H9 (cell line): Measurements from ENCODE around the gene TMEM33. TPM values are rescaled to one million over a fixed set of nuclear protein-coding genes. Genes with fewer than 3 reads are reported as not detected.
A peak's percentile ranks its signal among the peaks of the same experiment; 100 is the strongest.

Experiments
- DNase-seq: peaks from one replicate; pipeline ENCODE4 v3.0.0-alpha.2; 2017
- H2AFZ ChIP-seq: one replicate; pipeline ENCODE4 v1.6.1; 2013; ENCODE audit warnings: mild to moderate bottlenecking, low read length, control low read depth, moderate library complexity
- H2AK5ac ChIP-seq: 2 replicates; pipeline ENCODE4 v1.6.1; 2013; ENCODE audit warnings: low read length, control low read depth, mixed read lengths; ENCODE audit not compliant: insufficient read length
- H2BK120ac ChIP-seq: one replicate; pipeline ENCODE4 v1.6.1; 2013; ENCODE audit warnings: low read depth, mild to moderate bottlenecking, low read length, control low read depth, inconsistent platforms; ENCODE audit not compliant: poor library complexity, severe bottlenecking
- H2BK12ac ChIP-seq: 2 replicates; pipeline ENCODE4 v1.6.1; 2013; ENCODE audit warnings: low read length, control low read depth, mixed read lengths, low read depth; ENCODE audit not compliant: insufficient read length
- H2BK15ac ChIP-seq: 2 replicates; pipeline ENCODE4 v1.6.1; 2013; ENCODE audit warnings: low read depth, low read length, control low read depth
- H2BK20ac ChIP-seq: one replicate; pipeline ENCODE4 v1.6.1; 2013; ENCODE audit warnings: low read depth, mild to moderate bottlenecking, low read length, control low read depth, inconsistent platforms; ENCODE audit not compliant: poor library complexity, severe bottlenecking
- H2BK5ac ChIP-seq: 2 replicates; pipeline ENCODE4 v1.6.1; 2013; ENCODE audit warnings: low read length, control low read depth, mixed read lengths; ENCODE audit not compliant: insufficient read length
- H3K14ac ChIP-seq: 2 replicates; pipeline ENCODE4 v1.6.1; 2013; ENCODE audit warnings: low read length, control low read depth; ENCODE audit not compliant: insufficient read depth
- H3K18ac ChIP-seq: 2 replicates; pipeline ENCODE4 v1.6.1; 2013; ENCODE audit warnings: low read depth, mild to moderate bottlenecking, mixed read lengths, low read length, control low read depth; ENCODE audit not compliant: insufficient read length
- H3K23ac ChIP-seq: 2 replicates; pipeline ENCODE4 v1.6.1; 2013; ENCODE audit warnings: low read length, control low read depth, mixed read lengths, low read depth; ENCODE audit not compliant: insufficient read length
- H3K23me2 ChIP-seq: 2 replicates; pipeline ENCODE4 v1.6.1; 2013; ENCODE audit warnings: low read depth, mild to moderate bottlenecking, mixed read lengths, low read length, control low read depth; ENCODE audit not compliant: insufficient read length, poor library complexity, severe bottlenecking
- H3K27ac ChIP-seq: 2 replicates; pipeline ENCODE4 v1.5.1; 2013; ENCODE audit warnings: low read length, control low read depth, mixed read lengths, low read depth; ENCODE audit not compliant: insufficient read length
- H3K27me3 ChIP-seq: 2 replicates; pipeline ENCODE4 v1.6.1; 2013; ENCODE audit warnings: low read length, control low read depth, inconsistent platforms; ENCODE audit not compliant: insufficient read depth
- H3K4ac ChIP-seq: 2 replicates; pipeline ENCODE4 v1.6.1; 2013; ENCODE audit warnings: low read depth, mild to moderate bottlenecking, control low read depth, inconsistent platforms, low read length, moderate library complexity
- H3K4me1 ChIP-seq: 2 replicates; pipeline ENCODE4 v1.6.1; 2013; ENCODE audit warnings: low read length, control low read depth, inconsistent platforms; ENCODE audit not compliant: insufficient read depth
- H3K4me2 ChIP-seq: 2 replicates; pipeline ENCODE4 v1.6.1; 2013; ENCODE audit warnings: low read length, control low read depth, mixed read lengths; ENCODE audit not compliant: insufficient read length, insufficient read depth
- H3K56ac ChIP-seq: 2 replicates; pipeline ENCODE4 v1.6.1; 2013; ENCODE audit warnings: low read depth, mild to moderate bottlenecking, mixed read lengths, low read length, control low read depth; ENCODE audit not compliant: insufficient read length
- H3K79me1 ChIP-seq: 2 replicates; pipeline ENCODE4 v1.6.1; 2013; ENCODE audit warnings: low read depth, mild to moderate bottlenecking, moderate library complexity, low read length, control low read depth, inconsistent platforms; ENCODE audit not compliant: insufficient read depth, poor library complexity, severe bottlenecking
- H3K79me2 ChIP-seq: 2 replicates; pipeline ENCODE4 v1.6.1; 2013; ENCODE audit warnings: low read length, control low read depth, inconsistent platforms; ENCODE audit not compliant: insufficient read depth
- H3K9ac ChIP-seq: 2 replicates; pipeline ENCODE4 v1.6.1; 2013; ENCODE audit warnings: low read length, control low read depth, mixed read lengths; ENCODE audit not compliant: insufficient read length; ENCODE audit errors: extremely low read depth
- H3K9me3 ChIP-seq: one replicate; pipeline ENCODE4 v1.6.1; 2013; ENCODE audit warnings: low read depth, low read length, inconsistent platforms; ENCODE audit not compliant: control insufficient read depth
- H3T11ph ChIP-seq: one replicate; pipeline ENCODE4 v1.6.1; 2013; ENCODE audit warnings: mild to moderate bottlenecking, low read length, control low read depth, inconsistent platforms
- H4K20me1 ChIP-seq: one replicate; pipeline ENCODE4 v1.6.1; 2013; ENCODE audit not compliant: control insufficient read depth, insufficient read length, insufficient read depth
- H4K5ac ChIP-seq: 2 replicates; pipeline ENCODE4 v1.6.1; 2013; ENCODE audit warnings: low read depth, mild to moderate bottlenecking, mixed read lengths, low read length, control low read depth; ENCODE audit not compliant: insufficient read length
- H4K8ac ChIP-seq: replicated peaks from 2 replicates; pipeline ENCODE4 v1.6.1; 2013; ENCODE audit warnings: low read length, control low read depth, mixed read lengths, low read depth; ENCODE audit not compliant: insufficient read length
- H4K91ac ChIP-seq: 2 replicates; pipeline ENCODE4 v1.6.1; 2013; ENCODE audit warnings: low read depth, mild to moderate bottlenecking, moderate library complexity, mixed read lengths, low read length, control low read depth; ENCODE audit not compliant: insufficient read length
- H3K27ac Mint-ChIP-seq, 3 experiments: 2 replicates in 2 of 3; 3 replicates in 1 of 3; pipeline ENCODE4 v1.8.0; 2020 to 2021; ENCODE audit warnings: mixed read lengths in 3 of 3, mild to moderate bottlenecking in 1 of 3, moderate library complexity in 1 of 3
- H3K27me3 Mint-ChIP-seq: 2 replicates; pipeline ENCODE4 v1.8.0; 2021; ENCODE audit warnings: low read depth, mild to moderate bottlenecking, moderate library complexity, mixed read lengths
- H3K36me3 Mint-ChIP-seq, 3 experiments: 2 replicates in 2 of 3; 3 replicates in 1 of 3; pipeline ENCODE4 v1.8.0; 2020 to 2021; ENCODE audit warnings: low read depth in 3 of 3, mixed read lengths in 3 of 3; ENCODE audit not compliant: insufficient read depth in 1 of 3
- H3K4me1 Mint-ChIP-seq, 2 experiments: 2 replicates each; pipeline ENCODE4 v1.8.0; 2020; ENCODE audit warnings: mixed read lengths in 2 of 2
- H3K4me3 Mint-ChIP-seq, 2 experiments: 2 replicates in 1 of 2; 3 replicates in 1 of 2; pipeline ENCODE4 v1.8.0; 2020 to 2021; ENCODE audit warnings: mild to moderate bottlenecking in 2 of 2, mixed read lengths in 2 of 2, moderate library complexity in 1 of 2
- H3K9me3 Mint-ChIP-seq, 2 experiments: 2 replicates in 1 of 2; 3 replicates in 1 of 2; pipeline ENCODE4 v1.8.0; 2020; ENCODE audit warnings: mild to moderate bottlenecking in 2 of 2, mixed read lengths in 2 of 2, moderate library complexity in 1 of 2
- WGBS: extraction: QIAGEN DNeasy Blood & Tissue Kit; methylation state at CpG from one replicate; pipeline ENCODE4 v1.1.7; 2013; ENCODE audit warnings: missing lambda C conversion rate, low lambda C conversion rate, mixed read lengths; ENCODE audit not compliant: insufficient read length; ENCODE audit errors: extremely low coverage; 5-methylcytosine and 5-hydroxymethylcytosine counted together
- total RNA-seq: library from RNA; stranded (reverse); gene quantifications from 2 replicates; pipeline ENCODE4 v1.2.1, GENCODE V29; 2021
- TF ChIP-seq, protein P1 (sequence below): fragments of 200-600 bp; sonication (generic); conservative IDR thresholded peaks from 3 replicates; pipeline ENCODE4 v1.8.0; 2021; ENCODE audit warnings: antibody characterized with exemption, mild to moderate bottlenecking

The TMEM33 gene
- total RNA-seq, 1 experiment from 2014 or later: 74.2 TPM

DNA sequence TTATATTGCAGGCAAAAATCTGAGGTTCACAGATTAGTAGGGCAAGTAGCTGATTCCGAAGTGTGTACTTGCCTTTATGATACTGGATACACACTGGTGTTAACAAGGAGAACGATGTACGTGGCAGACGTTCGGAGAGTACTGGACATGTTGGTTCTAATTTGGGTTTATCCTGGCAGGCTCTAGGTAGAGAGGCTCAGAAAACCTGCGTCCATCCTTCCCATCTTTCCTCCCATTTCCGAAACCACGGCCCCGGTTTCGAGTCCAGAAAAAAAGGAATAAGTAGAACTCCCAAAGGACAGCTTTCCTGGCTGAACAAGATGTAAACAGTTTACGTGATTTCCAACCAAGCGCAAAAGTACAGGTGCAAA, 54.8 kb downstream of the TMEM33 start:
- WGBS: no CpG with 5 or more reads among the region's 12 CpGs

More for the DNA sequence above, 54.8 kb downstream of the TMEM33 start:
- TF ChIP-seq, protein P1, sequence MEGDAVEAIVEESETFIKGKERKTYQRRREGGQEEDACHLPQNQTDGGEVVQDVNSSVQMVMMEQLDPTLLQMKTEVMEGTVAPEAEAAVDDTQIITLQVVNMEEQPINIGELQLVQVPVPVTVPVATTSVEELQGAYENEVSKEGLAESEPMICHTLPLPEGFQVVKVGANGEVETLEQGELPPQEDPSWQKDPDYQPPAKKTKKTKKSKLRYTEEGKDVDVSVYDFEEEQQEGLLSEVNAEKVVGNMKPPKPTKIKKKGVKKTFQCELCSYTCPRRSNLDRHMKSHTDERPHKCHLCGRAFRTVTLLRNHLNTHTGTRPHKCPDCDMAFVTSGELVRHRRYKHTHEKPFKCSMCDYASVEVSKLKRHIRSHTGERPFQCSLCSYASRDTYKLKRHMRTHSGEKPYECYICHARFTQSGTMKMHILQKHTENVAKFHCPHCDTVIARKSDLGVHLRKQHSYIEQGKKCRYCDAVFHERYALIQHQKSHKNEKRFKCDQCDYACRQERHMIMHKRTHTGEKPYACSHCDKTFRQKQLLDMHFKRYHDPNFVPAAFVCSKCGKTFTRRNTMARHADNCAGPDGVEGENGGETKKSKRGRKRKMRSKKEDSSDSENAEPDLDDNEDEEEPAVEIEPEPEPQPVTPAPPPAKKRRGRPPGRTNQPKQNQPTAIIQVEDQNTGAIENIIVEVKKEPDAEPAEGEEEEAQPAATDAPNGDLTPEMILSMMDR: no peak
- H4K5ac ChIP-seq: no peak overlapping the region
- H3K14ac ChIP-seq: no peak overlapping the region
- H3K18ac ChIP-seq: no peak overlapping the region
- peak overlapping the region; percentile 99 for H3K4me3 Mint-ChIP-seq
- H3K4me1 Mint-ChIP-seq: peaks cover 32 to 34% of the 10 kb centered on the region in 2 experiments
- no peak overlapping the region for H4K8ac ChIP-seq
- H2AK5ac ChIP-seq: no peak overlapping the region
- H2BK15ac ChIP-seq: no peak overlapping the region
- H3K79me1 ChIP-seq: peaks cover 8% of the 10 kb centered on the region
- no peak overlapping the region for H3T11ph ChIP-seq
- H3K23me2 ChIP-seq: peaks cover 12% of the 10 kb centered on the region
- peak overlapping the region; percentile 87 for H3K9ac ChIP-seq
- H3K27ac Mint-ChIP-seq: peak overlapping the region; percentile 88 to 99 (median 93); a peak in 6 of 7 replicates
- no peak overlapping the region for H3K4ac ChIP-seq
- H3K9me3 ChIP-seq: no peaks in the 10 kb centered on the region
- DNase-seq: no peak
- no peak overlapping the region for H2BK12ac ChIP-seq
- no peak overlapping the region for H2BK5ac ChIP-seq
- H3K79me2 ChIP-seq: peaks cover 3% of the 10 kb centered on the region; the same call in 1 of the 2 replicates
- no peak overlapping the region for H2AFZ ChIP-seq
- no peak overlapping the region for H3K56ac ChIP-seq
- no peak overlapping the region for H3K23ac ChIP-seq
- H4K91ac ChIP-seq: no peak overlapping the region
- H4K20me1 ChIP-seq: no peaks in the 10 kb centered on the region
- no peak overlapping the region for H2BK20ac ChIP-seq
- H3K4me2 ChIP-seq: peak overlapping the region; percentile 99
- no peaks in the 10 kb centered on the region for H3K27me3 Mint-ChIP-seq
- H3K27ac ChIP-seq: no peak overlapping the region
- no peak overlapping the region for H2BK120ac ChIP-seq
- no peaks in the 10 kb centered on the region for H3K27me3 ChIP-seq
- peaks cover 5% of the 10 kb centered on the region; the same call in 1 of the 2 replicates for H3K4me1 ChIP-seq
- H3K9me3 Mint-ChIP-seq: no peaks in the 10 kb centered on the region
- peaks cover 0 to 3% (median 0%) of the 10 kb centered on the region in 3 experiments; a peak in 1 of 7 replicates for H3K36me3 Mint-ChIP-seq
